ENCODE measurements around the gene RNASEH2B.

RNASEH2B gene

DNA sequence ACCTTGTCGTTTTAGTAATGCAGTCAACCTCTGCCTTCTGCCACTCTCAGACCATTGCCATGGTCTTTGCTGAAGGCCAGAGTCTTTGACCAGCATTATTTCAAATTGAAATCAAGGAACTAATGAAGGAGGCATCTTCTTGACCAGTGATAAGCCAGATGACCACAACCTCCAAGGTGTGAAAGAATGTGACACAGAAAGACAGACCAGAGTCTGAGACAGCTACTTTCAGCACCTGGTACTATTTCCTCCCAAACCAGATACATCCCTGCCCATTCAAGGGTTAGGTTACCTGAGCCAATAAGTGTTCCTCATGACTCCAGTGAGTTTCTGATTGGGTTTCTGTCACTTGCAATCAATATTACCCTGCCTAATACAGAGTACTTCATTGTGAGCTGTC lies 20.3 kb upstream of the RNASEH2B start:
- peaks cover 3% of the 10 kb centered on the region for H3K36me3 Mint-ChIP-seq (ENCODE audit: insufficient read depth)
- ATAC-seq (replicated peaks; ENCODE audit: extremely low read depth, poor library complexity, severe bottlenecking) (no peak), DNase-seq (ENCODE audit: low spot score in 2 of 2) (no peak)
- no peaks in the 10 kb centered on the region for H3K27me3 Mint-ChIP-seq
- no peak overlapping the region for H3K4me3 Mint-ChIP-seq
- no peak overlapping the region for H3K27ac Mint-ChIP-seq (ENCODE audit: low read depth)
- no peaks in the 10 kb centered on the region for H3K9me3 Mint-ChIP-seq
- peaks cover 34% of the 10 kb centered on the region for H3K4me1 Mint-ChIP-seq

- DNase-seq (ENCODE audit: low spot score in 2 of 2) (no peak), ATAC-seq (replicated peaks; ENCODE audit: extremely low read depth, poor library complexity, severe bottlenecking) (no peak)
- Mint-ChIP-seq H3K36me3 (ENCODE audit: insufficient read depth) (peaks cover 4% of the 10 kb centered on the region), H3K9me3 (no peaks in the 10 kb centered on the region), H3K27ac (ENCODE audit: low read depth) (peak overlapping the region; percentile 84), H3K4me3 (peak overlapping the region; percentile 14), H3K27me3 (no peaks in the 10 kb centered on the region), H3K4me1 (peaks cover 40% of the 10 kb centered on the region)
Observed at GRCh38 chr13:50891206-50891605, 18.4 kb upstream of the RNASEH2B start.

- Mint-ChIP-seq H3K27ac (ENCODE audit: low read depth) (peak overlapping the region; percentile 84), H3K9me3 (no peaks in the 10 kb centered on the region), H3K36me3 (ENCODE audit: insufficient read depth) (peaks cover 4% of the 10 kb centered on the region), H3K4me3 (peak overlapping the region; percentile 65), H3K4me1 (peaks cover 40% of the 10 kb centered on the region), H3K27me3 (no peaks in the 10 kb centered on the region)
- DNase-seq (ENCODE audit: low spot score in 2 of 2) (no peak), ATAC-seq (replicated peaks; ENCODE audit: extremely low read depth, poor library complexity, severe bottlenecking) (peak; percentile 54)
Observed at GRCh38 chr13:50892210-50892944, 17.2 kb upstream of the RNASEH2B start.

- no peak for DNase-seq (ENCODE audit: low spot score in 2 of 2)
- peak overlapping the region; percentile 84 for H3K27ac Mint-ChIP-seq (ENCODE audit: low read depth)
Observed at GRCh38 chr13:50893211-50893852, 16.3 kb upstream of the RNASEH2B start.

GRCh38 chr13:50894012-50894411 lies 15.6 kb upstream of the RNASEH2B start:
- Mint-ChIP-seq H3K4me3 (no peak overlapping the region), H3K27ac (ENCODE audit: low read depth) (peak overlapping the region; percentile 84), H3K27me3 (no peaks in the 10 kb centered on the region), H3K9me3 (no peaks in the 10 kb centered on the region), H3K36me3 (ENCODE audit: insufficient read depth) (peaks cover 4% of the 10 kb centered on the region), H3K4me1 (peaks cover 40% of the 10 kb centered on the region)
- no peak for ATAC-seq (replicated peaks; ENCODE audit: extremely low read depth, poor library complexity, severe bottlenecking)
- DNase-seq (ENCODE audit: low spot score in 2 of 2): no peak

More at GRCh38 chr13:50893211-50893852, 16.3 kb upstream of the RNASEH2B start:
- Mint-ChIP-seq H3K4me3 (peak overlapping the region; percentile 65), H3K27me3 (no peaks in the 10 kb centered on the region), H3K9me3 (no peaks in the 10 kb centered on the region), H3K4me1 (peaks cover 40% of the 10 kb centered on the region), H3K36me3 (ENCODE audit: insufficient read depth) (peaks cover 4% of the 10 kb centered on the region)
- ATAC-seq (replicated peaks; ENCODE audit: extremely low read depth, poor library complexity, severe bottlenecking): peak; percentile 88

DNA sequence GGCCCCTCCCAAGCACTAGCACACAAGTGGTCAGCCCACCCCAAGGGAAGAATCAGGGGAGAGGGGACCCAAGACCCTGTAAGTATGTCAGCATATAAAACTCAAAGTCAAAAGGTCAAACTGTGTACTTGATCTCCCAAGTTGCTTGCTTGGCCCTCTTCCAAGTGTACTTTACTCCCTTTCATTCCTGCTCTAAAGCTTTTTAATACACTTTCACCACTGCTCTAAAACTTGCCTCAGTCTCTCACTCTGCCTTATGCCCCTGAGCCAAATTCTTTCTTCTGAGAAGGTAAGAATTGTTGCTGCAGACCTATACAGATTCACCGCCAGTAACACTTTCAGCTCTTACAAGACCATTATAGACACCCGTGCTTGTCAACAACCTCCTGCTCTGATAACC lies 15.1 kb upstream of the RNASEH2B start:
- Mint-ChIP-seq H3K36me3 (ENCODE audit: insufficient read depth) (peaks cover 4% of the 10 kb centered on the region), H3K9me3 (no peaks in the 10 kb centered on the region), H3K27me3 (no peaks in the 10 kb centered on the region), H3K4me3 (no peak overlapping the region), H3K27ac (ENCODE audit: low read depth) (peak overlapping the region; percentile 84), H3K4me1 (peaks cover 40% of the 10 kb centered on the region)
- no peak for DNase-seq (ENCODE audit: low spot score in 2 of 2)
- ATAC-seq (replicated peaks; ENCODE audit: extremely low read depth, poor library complexity, severe bottlenecking): no peak

DNA sequence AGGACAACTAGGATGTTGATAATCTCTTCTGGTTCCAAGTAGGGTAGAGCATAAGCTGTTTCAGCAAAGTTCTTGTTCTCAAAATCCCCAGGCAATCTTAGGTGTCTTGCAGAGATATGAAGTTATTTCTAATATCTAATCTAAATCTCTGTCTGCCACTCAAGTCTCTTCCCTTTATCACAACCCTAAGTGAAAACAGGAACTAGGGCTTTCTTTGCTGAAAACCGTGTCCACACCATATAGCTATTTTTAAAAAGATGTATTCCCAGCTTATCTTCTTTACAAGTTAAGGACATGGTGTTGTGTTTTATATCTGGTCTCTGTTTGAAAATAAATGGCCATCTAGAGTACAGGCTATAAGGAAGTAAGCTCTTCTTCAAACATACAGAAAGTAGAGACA lies 11.3 kb upstream of the RNASEH2B start:
- Mint-ChIP-seq H3K27ac (ENCODE audit: low read depth) (no peak overlapping the region), H3K36me3 (ENCODE audit: insufficient read depth) (peaks cover 1% of the 10 kb centered on the region), H3K9me3 (no peaks in the 10 kb centered on the region), H3K4me3 (no peak overlapping the region), H3K4me1 (peaks cover 16% of the 10 kb centered on the region), H3K27me3 (peaks cover 7% of the 10 kb centered on the region)
- DNase-seq (ENCODE audit: low spot score in 2 of 2): no peak
- ATAC-seq (replicated peaks; ENCODE audit: extremely low read depth, poor library complexity, severe bottlenecking): no peak

DNA sequence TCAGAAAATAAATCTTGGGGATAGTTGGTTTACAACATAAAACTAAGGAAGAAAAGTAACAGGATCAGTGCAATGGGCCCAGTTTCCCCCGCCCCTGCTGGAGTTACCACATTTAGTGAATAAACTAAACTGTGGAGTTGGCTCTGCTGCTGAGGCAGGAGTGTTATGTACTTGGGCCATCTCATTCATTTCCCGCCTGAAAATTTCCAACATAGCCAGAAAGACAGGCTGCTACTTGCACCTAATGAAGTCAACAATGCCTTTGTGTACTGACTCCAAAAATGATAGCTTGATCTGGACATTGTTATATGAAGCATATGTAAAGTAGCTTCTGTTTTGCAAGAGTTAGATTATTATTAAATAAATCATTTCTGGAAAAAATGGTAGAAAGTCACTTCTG lies 7.9 kb upstream of the RNASEH2B start:
- peaks cover 7% of the 10 kb centered on the region for H3K27me3 Mint-ChIP-seq
- H3K36me3 Mint-ChIP-seq (ENCODE audit: insufficient read depth): no peaks in the 10 kb centered on the region
- no peaks in the 10 kb centered on the region for H3K4me1 Mint-ChIP-seq
- H3K27ac Mint-ChIP-seq (ENCODE audit: low read depth): no peak overlapping the region
- ATAC-seq (replicated peaks; ENCODE audit: extremely low read depth, poor library complexity, severe bottlenecking): no peak
- no peaks in the 10 kb centered on the region for H3K9me3 Mint-ChIP-seq
- no peak for DNase-seq (ENCODE audit: low spot score in 2 of 2)
- no peak overlapping the region for H3K4me3 Mint-ChIP-seq

GRCh38 chr13:50905256-50905655 lies 4.3 kb upstream of the RNASEH2B start:
- H3K27me3 Mint-ChIP-seq: peaks cover 7% of the 10 kb centered on the region
- H3K4me3 Mint-ChIP-seq: no peak overlapping the region
- DNase-seq (ENCODE audit: low spot score in 2 of 2): no peak
- no peak for ATAC-seq (replicated peaks; ENCODE audit: extremely low read depth, poor library complexity, severe bottlenecking)
- H3K27ac Mint-ChIP-seq (ENCODE audit: low read depth): no peak overlapping the region
- H3K36me3 Mint-ChIP-seq (ENCODE audit: insufficient read depth): no peaks in the 10 kb centered on the region
- H3K9me3 Mint-ChIP-seq: no peaks in the 10 kb centered on the region
- peaks cover 7% of the 10 kb centered on the region for H3K4me1 Mint-ChIP-seq

DNA sequence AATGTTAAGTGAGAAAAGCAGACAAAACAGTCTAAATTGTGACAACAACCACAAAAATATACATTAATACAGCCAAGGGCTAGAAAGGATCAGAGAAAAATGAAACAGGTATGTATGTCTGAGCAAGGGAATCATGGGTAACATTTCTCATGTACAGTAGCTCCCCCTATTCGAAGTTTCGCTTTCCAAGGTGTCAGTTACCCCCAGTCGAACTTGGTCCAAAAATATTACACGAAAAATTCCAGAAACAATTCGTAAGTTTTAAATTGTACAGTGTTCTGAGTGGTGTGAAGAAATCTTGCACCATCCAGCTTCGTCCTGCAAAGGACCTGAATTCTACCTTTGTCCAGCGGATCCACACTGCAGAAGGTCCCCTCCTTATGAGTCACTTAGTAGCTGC lies 1.8 kb upstream of the RNASEH2B start:
- ATAC-seq (replicated peaks; ENCODE audit: extremely low read depth, poor library complexity, severe bottlenecking) (no peak), DNase-seq (ENCODE audit: low spot score in 2 of 2) (no peak)
- H3K4me1 Mint-ChIP-seq: peaks cover 30% of the 10 kb centered on the region
- no peaks in the 10 kb centered on the region for H3K27me3 Mint-ChIP-seq
- no peak overlapping the region for H3K27ac Mint-ChIP-seq (ENCODE audit: low read depth)
- peaks cover 4% of the 10 kb centered on the region for H3K36me3 Mint-ChIP-seq (ENCODE audit: insufficient read depth)
- H3K4me3 Mint-ChIP-seq: peak overlapping the region; percentile 21
- H3K9me3 Mint-ChIP-seq: no peaks in the 10 kb centered on the region

- no peaks in the 10 kb centered on the region for H3K27me3 Mint-ChIP-seq
- H3K4me1 Mint-ChIP-seq: peaks cover 30% of the 10 kb centered on the region
- DNase-seq (ENCODE audit: low spot score in 2 of 2): no peak
- H3K4me3 Mint-ChIP-seq: peak overlapping the region; percentile 21
- no peak overlapping the region for H3K27ac Mint-ChIP-seq (ENCODE audit: low read depth)
- no peaks in the 10 kb centered on the region for H3K9me3 Mint-ChIP-seq
- H3K36me3 Mint-ChIP-seq (ENCODE audit: insufficient read depth): peaks cover 5% of the 10 kb centered on the region
- ATAC-seq (replicated peaks; ENCODE audit: extremely low read depth, poor library complexity, severe bottlenecking): no peak
Observed at GRCh38 chr13:50908371-50908770, 1.2 kb upstream of the RNASEH2B start.

DNA sequence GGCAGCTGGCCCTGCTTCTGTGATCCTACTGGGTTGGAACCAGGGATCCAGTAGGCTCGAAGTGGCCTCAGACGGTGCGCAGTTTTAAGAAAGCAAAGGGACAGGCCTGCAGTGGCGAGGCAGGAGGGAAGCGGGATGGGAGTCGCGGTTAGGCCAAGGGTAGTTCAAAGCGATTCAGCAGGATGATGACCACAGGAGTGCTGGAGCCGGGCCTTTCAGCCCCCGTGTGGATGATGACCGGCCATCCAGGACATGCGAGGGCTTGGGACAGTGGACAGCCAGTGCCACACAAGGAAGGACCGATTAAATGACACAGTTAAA lies 854 bp downstream of the RNASEH2B start:
- H3K4me3 Mint-ChIP-seq: peak overlapping the region; percentile 91
- DNase-seq (ENCODE audit: low spot score in 2 of 2) (no peak), ATAC-seq (replicated peaks; ENCODE audit: extremely low read depth, poor library complexity, severe bottlenecking) (peak; percentile 2)
- peaks cover 5% of the 10 kb centered on the region for H3K36me3 Mint-ChIP-seq (ENCODE audit: insufficient read depth)
- peaks cover 36% of the 10 kb centered on the region for H3K4me1 Mint-ChIP-seq
- no peaks in the 10 kb centered on the region for H3K27me3 Mint-ChIP-seq
- H3K27ac Mint-ChIP-seq (ENCODE audit: low read depth): peak overlapping the region; percentile 95
- no peaks in the 10 kb centered on the region for H3K9me3 Mint-ChIP-seq

DNA sequence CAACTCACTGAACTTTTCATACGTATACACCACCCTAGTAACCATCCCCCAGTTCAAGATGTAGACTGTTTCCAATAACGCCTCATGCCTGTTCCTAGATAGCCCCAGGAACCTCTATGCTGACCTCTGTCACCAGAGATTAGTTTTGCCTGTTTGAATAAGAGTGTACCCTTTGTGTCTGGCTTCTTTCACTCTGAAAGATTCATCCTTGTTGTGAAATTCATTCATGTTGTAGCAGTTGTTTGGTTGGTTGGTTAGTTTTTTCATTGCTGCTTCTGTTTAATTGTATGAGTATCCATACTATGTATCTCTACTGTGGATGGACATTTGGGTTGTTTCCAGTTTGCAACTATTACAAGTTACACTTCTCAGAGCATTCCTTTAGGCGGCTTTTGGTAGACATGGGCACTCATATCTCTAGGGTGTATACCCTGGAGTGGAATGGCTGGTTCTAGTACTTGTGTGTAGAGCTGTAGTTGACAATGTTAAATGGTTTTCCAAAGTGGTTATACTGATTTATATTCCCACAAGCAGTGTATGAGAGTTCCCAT lies 1.6 kb downstream of the RNASEH2B start:
- peak overlapping the region; percentile 95 for H3K27ac Mint-ChIP-seq (ENCODE audit: low read depth)
- DNase-seq (ENCODE audit: low spot score in 2 of 2) (no peak), ATAC-seq (replicated peaks; ENCODE audit: extremely low read depth, poor library complexity, severe bottlenecking) (no peak)
- peaks cover 42% of the 10 kb centered on the region for H3K4me1 Mint-ChIP-seq
- peak overlapping the region; percentile 91 for H3K4me3 Mint-ChIP-seq
- peaks cover 5% of the 10 kb centered on the region for H3K36me3 Mint-ChIP-seq (ENCODE audit: insufficient read depth)
- H3K9me3 Mint-ChIP-seq: no peaks in the 10 kb centered on the region
- H3K27me3 Mint-ChIP-seq: no peaks in the 10 kb centered on the region

Measured in central memory CD8-positive, alpha-beta T cell (primary cell).